Measurements from ENCODE around the gene SLC4A8.

- TF ChIP-seq CTCF (IDR thresholded peaks at IDR 0.05) (no peak), POLR2A (IDR thresholded peaks at IDR 0.05) (no peak)
Measured at GRCh38 chr12:51378749-51379148, 45.9 kb upstream of the SLC4A8 start.

Measured in adrenal gland (tissue), 5 donors.